GM12865 (cell line): ENCODE measurements around the gene KTI12.
"Not testable (repeated sequence)": the region's sequence is repeated elsewhere in the genome, so short reads cannot be mapped to it uniquely, and the experiment has no call there.

Experiments used
- DNase-seq: peaks from one replicate; pipeline ENCODE4 v3.0.0; 2010; ENCODE audit warnings: low read depth
- H3K4me3 ChIP-seq: 2 replicates; pipeline ENCODE4 v1.5.1; 2011; ENCODE audit warnings: mild to moderate bottlenecking, low read depth, low read length, control low read depth
- TF ChIP-seq, protein P1 (sequence below): IDR thresholded peaks from 2 replicates; pipeline ENCODE4 v1.5.1; 2011; ENCODE audit warnings: low read length, control low read depth, low read depth, inconsistent platforms; ENCODE audit not compliant: insufficient read depth; ENCODE audit errors: missing control alignments

Gene KTI12

GRCh38 chr1:52026278-52026677 lies 7.3 kb downstream of the KTI12 start:
- TF ChIP-seq, protein P1, sequence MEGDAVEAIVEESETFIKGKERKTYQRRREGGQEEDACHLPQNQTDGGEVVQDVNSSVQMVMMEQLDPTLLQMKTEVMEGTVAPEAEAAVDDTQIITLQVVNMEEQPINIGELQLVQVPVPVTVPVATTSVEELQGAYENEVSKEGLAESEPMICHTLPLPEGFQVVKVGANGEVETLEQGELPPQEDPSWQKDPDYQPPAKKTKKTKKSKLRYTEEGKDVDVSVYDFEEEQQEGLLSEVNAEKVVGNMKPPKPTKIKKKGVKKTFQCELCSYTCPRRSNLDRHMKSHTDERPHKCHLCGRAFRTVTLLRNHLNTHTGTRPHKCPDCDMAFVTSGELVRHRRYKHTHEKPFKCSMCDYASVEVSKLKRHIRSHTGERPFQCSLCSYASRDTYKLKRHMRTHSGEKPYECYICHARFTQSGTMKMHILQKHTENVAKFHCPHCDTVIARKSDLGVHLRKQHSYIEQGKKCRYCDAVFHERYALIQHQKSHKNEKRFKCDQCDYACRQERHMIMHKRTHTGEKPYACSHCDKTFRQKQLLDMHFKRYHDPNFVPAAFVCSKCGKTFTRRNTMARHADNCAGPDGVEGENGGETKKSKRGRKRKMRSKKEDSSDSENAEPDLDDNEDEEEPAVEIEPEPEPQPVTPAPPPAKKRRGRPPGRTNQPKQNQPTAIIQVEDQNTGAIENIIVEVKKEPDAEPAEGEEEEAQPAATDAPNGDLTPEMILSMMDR = no peak
- DNase-seq = no peak
- no peak overlapping the region for H3K4me3 ChIP-seq

GRCh38 chr1:52022133-52022532 lies 11.5 kb downstream of the KTI12 start:
- no peak for DNase-seq
- H3K4me3 ChIP-seq = no peak overlapping the region
- TF ChIP-seq, protein P1 = no peak

DNA sequence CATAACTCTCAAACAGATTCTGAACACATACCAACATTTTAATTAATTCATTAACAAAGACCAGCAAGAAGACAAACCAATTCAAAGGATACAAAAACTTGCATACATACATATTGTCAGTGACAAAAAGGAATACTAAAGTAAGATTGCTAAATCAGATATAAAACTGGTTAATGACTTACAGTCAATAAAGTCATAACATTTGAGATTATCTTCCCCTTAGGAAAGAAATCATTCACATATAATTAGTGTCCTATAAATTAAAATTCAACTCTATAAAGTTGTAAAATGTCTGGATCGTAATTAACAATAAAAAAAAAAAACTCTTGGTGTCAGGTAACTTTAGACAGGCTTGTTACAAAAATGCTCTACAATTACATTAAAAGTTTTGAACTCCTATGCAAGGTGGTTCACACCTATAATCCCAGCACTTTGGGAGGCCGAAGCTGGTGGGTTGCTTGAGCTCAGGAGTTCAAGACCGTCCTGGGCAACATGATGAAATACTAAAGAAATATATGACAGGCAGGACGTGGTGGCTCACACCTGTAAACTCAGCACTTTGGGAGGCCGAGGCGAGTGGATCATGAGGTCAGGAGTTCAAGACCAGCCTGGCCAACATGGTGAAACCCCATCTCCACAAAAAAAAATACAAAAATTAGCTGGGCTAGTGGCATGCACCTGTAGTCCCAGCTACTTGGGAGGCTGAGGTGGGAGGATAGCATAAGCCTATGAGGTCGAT lies 25.4 kb downstream of the KTI12 start:
- TF ChIP-seq, protein P1 = no peak
- DNase-seq = no peak
- H3K4me3 ChIP-seq = no peak overlapping the region

DNA sequence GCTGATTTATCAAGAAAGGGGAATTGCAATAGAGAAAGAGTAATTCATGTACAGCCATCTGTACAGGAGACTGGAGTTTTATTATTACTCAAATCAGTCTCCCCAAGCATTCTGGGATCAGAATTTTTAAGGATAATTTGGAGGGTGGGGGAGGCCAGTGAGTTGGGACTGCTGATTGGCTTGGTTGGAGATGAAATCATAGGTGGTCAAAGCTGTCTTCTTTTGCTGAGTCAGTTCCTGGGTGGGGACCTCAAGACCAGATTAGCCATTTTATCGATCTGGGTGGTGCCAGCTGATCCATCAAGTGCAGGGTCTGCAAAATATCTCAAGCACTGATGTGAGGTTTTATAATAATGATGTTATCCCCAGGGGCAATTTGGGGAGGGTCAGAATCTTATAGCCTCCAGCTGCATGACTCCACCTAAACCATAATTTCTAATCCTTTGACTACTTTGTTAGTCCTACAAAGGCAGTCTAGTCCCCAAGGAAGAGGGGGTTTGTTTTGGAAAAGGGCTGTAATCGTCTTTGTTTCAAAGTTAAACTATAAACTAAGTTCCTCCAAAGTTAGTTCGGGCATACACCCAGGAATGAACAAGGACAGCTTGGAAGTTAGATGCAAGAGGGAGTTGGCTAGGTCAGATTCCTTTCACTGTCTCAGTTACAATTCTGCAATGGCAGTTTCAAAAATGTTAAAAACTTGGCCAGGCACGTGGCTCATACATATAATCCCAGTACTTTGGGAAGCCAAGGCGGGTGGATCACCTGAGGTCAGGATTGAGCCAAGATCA lies 26.2 kb downstream of the KTI12 start:
- H3K4me3 ChIP-seq = no peak overlapping the region
- TF ChIP-seq, protein P1 = no peak
- no peak for DNase-seq

DNA sequence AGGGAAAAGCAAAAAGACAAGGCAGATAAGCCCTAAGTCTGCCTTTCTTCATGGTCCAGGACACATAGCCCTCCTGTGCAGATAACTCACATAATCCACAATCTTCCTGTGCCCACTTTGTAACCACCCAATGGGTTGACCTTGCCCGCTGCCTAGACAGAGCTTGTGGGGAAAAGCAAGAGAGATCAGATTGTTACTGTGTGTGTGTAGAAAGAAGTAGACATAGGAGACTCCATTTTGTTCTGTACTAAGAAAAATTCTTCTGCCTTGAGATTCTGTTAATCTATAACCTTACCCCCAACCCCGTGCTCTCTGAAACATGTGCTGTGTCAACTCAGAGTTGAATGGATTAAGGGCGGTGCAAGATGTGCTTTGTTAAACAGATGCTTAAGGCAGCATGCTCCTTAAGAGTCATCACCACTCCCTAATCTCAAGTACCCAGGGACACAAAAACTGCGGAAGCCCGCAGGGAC lies 27.5 kb downstream of the KTI12 start:
- not testable (repeated sequence) for H3K4me3 ChIP-seq

DNA sequence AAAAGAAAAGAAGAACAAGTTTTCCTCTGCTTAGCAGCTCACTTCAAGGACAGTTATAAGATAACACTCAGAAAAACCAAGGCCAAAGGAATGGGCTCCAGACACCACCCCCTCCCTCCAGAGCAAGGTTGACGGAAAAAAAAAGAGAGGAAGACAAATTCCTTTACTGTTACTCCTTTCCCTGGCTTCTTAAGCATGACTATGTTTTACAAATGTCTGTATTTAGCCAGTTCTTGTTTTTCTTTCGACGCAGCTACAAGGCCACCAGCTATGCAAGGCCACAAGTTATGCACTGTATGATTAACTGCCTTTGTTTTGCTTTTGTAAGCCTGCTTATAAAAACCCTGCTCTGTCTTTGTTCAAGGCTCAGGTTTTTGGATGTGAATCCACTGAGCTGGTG lies 28.1 kb downstream of the KTI12 start:
- H3K4me3 ChIP-seq, DNase-seq: not testable (repeated sequence)

More for the DNA sequence above, 27.5 kb downstream of the KTI12 start:
- DNase-seq = not testable (repeated sequence)

GRCh38 chr1:52003877-52004276 lies 29.7 kb downstream of the KTI12 start:
- DNase-seq = no peak
- no peak overlapping the region for H3K4me3 ChIP-seq
- TF ChIP-seq, protein P1 = no peak
